GM18909 (cell line): ENCODE measurements around the gene EEF2.

ENCODE experiments used
- ATAC-seq: cut with Tn5 transposase; IDR thresholded peaks from one replicate; pipeline ENCODE4 v1.9.1; 2021; ENCODE audit warnings: mild to moderate bottlenecking; ENCODE audit not compliant: unreplicated experiment, poor library complexity

EEF2 gene

GRCh38 chr19:3984908-3985642 is at the start of gene EEF2:
Gene EEF2, minus strand, starts transcription at chr19:3985463. Its CDS starts 83 bp downstream, at chr19:3985380.
- no peak for ATAC-seq

- no peak for ATAC-seq
Measured at GRCh38 chr19:4034048-4035017, 49.1 kb upstream of the EEF2 start.

- ATAC-seq, result no peak
Measured at GRCh38 chr19:4033028-4033956, 48.0 kb upstream of the EEF2 start.

- ATAC-seq, result no peak
Measured at GRCh38 chr19:4032436-4032835, 47.2 kb upstream of the EEF2 start.

GRCh38 chr19:4031420-4031819 is 46.2 kb upstream of the EEF2 start:
- no peak for ATAC-seq

GRCh38 chr19:4030981-4031380 is 45.7 kb upstream of the EEF2 start:
- no peak for ATAC-seq

GRCh38 chr19:4030552-4030951 is 45.3 kb upstream of the EEF2 start:
- ATAC-seq, result no peak

- no peak for ATAC-seq
Measured at GRCh38 chr19:4029247-4029614, 44.0 kb upstream of the EEF2 start.

- ATAC-seq, result no peak
Measured at GRCh38 chr19:4028334-4029246, 43.3 kb upstream of the EEF2 start.

GRCh38 chr19:4027146-4027545 is 41.9 kb upstream of the EEF2 start:
- ATAC-seq, result no peak

GRCh38 chr19:4025317-4025716 is 40.1 kb upstream of the EEF2 start:
- ATAC-seq, result no peak

GRCh38 chr19:4023600-4024398 is 38.5 kb upstream of the EEF2 start:
- ATAC-seq, result no peak

GRCh38 chr19:4019578-4019977 is 34.3 kb upstream of the EEF2 start:
- no peak for ATAC-seq

GRCh38 chr19:4018775-4019504 is 33.7 kb upstream of the EEF2 start:
- ATAC-seq, result no peak

GRCh38 chr19:4018140-4018613 is 32.9 kb upstream of the EEF2 start:
- no peak for ATAC-seq

GRCh38 chr19:4016903-4017638 is 31.8 kb upstream of the EEF2 start:
- ATAC-seq, result no peak

- no peak for ATAC-seq
Measured at GRCh38 chr19:4016486-4016885, 31.2 kb upstream of the EEF2 start.
